Endothelial cell of umbilical vein (primary cell): Measurements from ENCODE around the gene DNAJC30. TPM values are rescaled to one million over a fixed set of nuclear protein-coding genes. Genes with fewer than 3 reads are reported as not detected.

Source experiments
- BruUV-seq: library from RNA; stranded (reverse); fragments of 400-500 nt; replicated peaks from 2 replicates; lab custom pipeline; 2021; lab: Mats Ljungman, UMichigan
- CTCF ChIA-PET: fragments of 300-600, 350-600 bp; sonication (Branson Sonifier 250); formaldehyde crosslinking; loops from one replicate; lab custom pipeline; 2021; ENCODE audit warnings: antibody characterized with exemption, inconsistent platforms; lab: Charles Lee
- POLR2A ChIA-PET: fragments of 300-600, 350-600 bp; sonication (Branson Sonifier 250); formaldehyde crosslinking; loops from one replicate; lab custom pipeline; 2021; ENCODE audit warnings: antibody characterized with exemption, inconsistent platforms; lab: Charles Lee
- DNase-seq: peaks from one replicate; pipeline ENCODE4 v3.0.0-alpha.2; 2011; ENCODE audit warnings: low read depth, low spot score
- FAIRE-seq: peaks from 2 replicates; lab custom pipeline; 2011; peaks lifted over from hg19 to GRCh38; lab: Jason Lieb, UNC
- H2AFZ ChIP-seq: 2 replicates; pipeline ENCODE4 v1.6.0; 2012; ENCODE audit warnings: low read depth, low read length, control low read depth, inconsistent platforms
- H3K27ac ChIP-seq: 2 replicates; pipeline ENCODE4 v1.5.1; 2011; ENCODE audit warnings: low read depth, mild to moderate bottlenecking, control low read depth, low read length, moderate library complexity; ENCODE audit not compliant: insufficient read depth
- H3K27me3 ChIP-seq, 2 experiments: 2 replicates each; pipeline versions ENCODE4 v1.6.0 to v1.6.1; 2011; ENCODE audit warnings: low read length in 2 of 2, mixed read lengths in 1 of 2; ENCODE audit not compliant: control insufficient read depth in 2 of 2, insufficient read depth in 2 of 2
- H3K36me3 ChIP-seq, 2 experiments: 2 replicates in 1 of 2; 3 replicates in 1 of 2; pipeline ENCODE4 v1.5.1; 2011; ENCODE audit warnings: low read length in 2 of 2, mild to moderate bottlenecking in 1 of 2, moderate library complexity in 1 of 2; ENCODE audit not compliant: control insufficient read depth in 2 of 2, insufficient read depth in 2 of 2; ENCODE audit errors: extremely low read depth in 1 of 2
- H3K4me1 ChIP-seq: 3 replicates; pipeline ENCODE4 v1.5.1; 2011; ENCODE audit warnings: mild to moderate bottlenecking, low read length; ENCODE audit not compliant: control insufficient read depth, insufficient read depth; ENCODE audit errors: extremely low read depth
- H3K4me2 ChIP-seq: 2 replicates; pipeline ENCODE4 v1.6.1; 2011; ENCODE audit warnings: low read length, control low read depth, mixed read lengths; ENCODE audit not compliant: insufficient read depth
- H3K4me3 ChIP-seq, 3 experiments: fragments of 200-600 bp in 1 of 3; sonication (generic), shearing (Covaris generic) in 1 of 3; replicated peaks in 1 of 3; 2 replicates each; pipeline ENCODE4 v1.5.1; 2011 to 2016; ENCODE audit warnings: control low read depth in 3 of 3, low read length in 3 of 3, mild to moderate bottlenecking in 2 of 3, inconsistent platforms in 1 of 3, low read depth in 1 of 3, moderate library complexity in 1 of 3; ENCODE audit not compliant: insufficient read depth in 1 of 3
- H3K79me2 ChIP-seq: 2 replicates; pipeline ENCODE4 v1.6.0; 2012; ENCODE audit warnings: low read length, inconsistent platforms; ENCODE audit not compliant: control insufficient read depth, insufficient read depth
- H3K9ac ChIP-seq: replicated peaks from 2 replicates; pipeline ENCODE3; 2011; ENCODE audit warnings: low read length, control low read depth; ENCODE audit not compliant: insufficient read depth; ENCODE audit errors: extremely low read depth
- H3K9me1 ChIP-seq: replicated peaks from 3 replicates; pipeline ENCODE4 v1.6.0; 2011; ENCODE audit warnings: mild to moderate bottlenecking, low read length; ENCODE audit not compliant: control insufficient read depth, insufficient read depth; ENCODE audit errors: extremely low read depth
- H3K9me3 ChIP-seq: replicated peaks from 2 replicates; pipeline ENCODE4 v1.5.1; 2012; ENCODE audit warnings: low read length, inconsistent platforms; ENCODE audit not compliant: control insufficient read depth, insufficient read depth
- H4K20me1 ChIP-seq: replicated peaks from 2 replicates; pipeline ENCODE3; 2011; ENCODE audit warnings: mild to moderate bottlenecking, low read length; ENCODE audit not compliant: control insufficient read depth, insufficient read depth; ENCODE audit errors: extremely low read depth
- EZH2 ChIP-seq: IDR thresholded peaks from 2 replicates; pipeline ENCODE4 v1.6.1; 2012; ENCODE audit warnings: borderline replicate concordance, low read depth, mild to moderate bottlenecking, moderate library complexity, low read length, inconsistent platforms; ENCODE audit not compliant: severe bottlenecking
- FOS ChIP-seq: IDR thresholded peaks from 2 replicates; pipeline ENCODE4 v1.6.1; 2011; ENCODE audit warnings: mild to moderate bottlenecking, low read length, moderate library complexity, borderline replicate concordance; ENCODE audit not compliant: insufficient read depth
- GATA2 ChIP-seq: IDR thresholded peaks from 2 replicates; pipeline ENCODE4 v1.7.0; 2011; ENCODE audit warnings: low read depth, mild to moderate bottlenecking, moderate library complexity, mixed read lengths, low read length; ENCODE audit not compliant: insufficient read length, insufficient read depth
- JUN ChIP-seq: IDR thresholded peaks from 2 replicates; pipeline ENCODE4 v1.6.1; 2011; ENCODE audit warnings: borderline replicate concordance, low read depth; ENCODE audit not compliant: insufficient read length, insufficient read depth
- MYC ChIP-seq: IDR thresholded peaks from one replicate; pipeline ENCODE4 v1.6.1; 2011; ENCODE audit warnings: mild to moderate bottlenecking, low read depth, low read length
- POLR2A ChIP-seq: IDR thresholded peaks from 2 replicates; pipeline ENCODE4 v1.6.1; 2012; ENCODE audit warnings: low read depth, mild to moderate bottlenecking, control low read depth, low read length
- POLR2AphosphoS5 ChIP-seq: IDR thresholded peaks from 2 replicates; pipeline ENCODE4 v1.6.1; 2012; ENCODE audit warnings: low read depth, mild to moderate bottlenecking, control low read depth, low read length, moderate library complexity; ENCODE audit not compliant: insufficient read depth
- dilution Hi-C: fragments of 300-500 bp; cut with MboI; formaldehyde crosslinking; loops from one replicate; pipeline ENCODE4 v1.15.0; 2019; ENCODE audit warnings: low sequenced_read_pairs; ENCODE audit not compliant: extremely low pct_ligation_motif_present
- intact Hi-C: fragments of 100-400 bp; cut with micrococcal nuclease; formaldehyde crosslinking; loops from one replicate; pipeline ENCODE4 v1.10.0; 2022
- polyA plus RNA-seq, 4 experiments: library from polyadenylated mRNA; depleted of rRNA in 3 of 4; stranded (reverse) in 3 of 4; unstranded in 1 of 4; fragments of >200 nt; gene quantifications; 2 replicates each; pipeline versions ENCODE4 v1.2.1 to v1.2.3, GENCODE V29; 2011 to 2012; ENCODE audit warnings: missing spikeins in 1 of 4
- total RNA-seq: library from RNA; stranded (reverse); gene quantifications from 2 replicates; pipeline ENCODE4 v1.2.3, GENCODE V29; 2021
- TF ChIP-seq, protein P1 (sequence below): IDR thresholded peaks from 2 replicates; pipeline ENCODE4 v1.6.1; 2011; ENCODE audit not compliant: insufficient read depth, insufficient read length
- TF ChIP-seq, protein P2 (sequence below), 2 donors: IDR thresholded peaks; 1 replicate in 1 of 2; 2 replicates in 1 of 2; pipeline ENCODE4 v1.5.1; 2011; ENCODE audit warnings: low read length in 2 of 2, mild to moderate bottlenecking in 2 of 2, moderate library complexity in 2 of 2, control low read depth in 1 of 2, inconsistent platforms in 1 of 2, low read depth in 1 of 2; ENCODE audit not compliant: insufficient read depth in 1 of 2; ENCODE audit errors: extremely low read depth in 1 of 2

Gene DNAJC30
- total and polyA plus RNA-seq, 2 donors (not counting 3 experiments of a cell fraction or from before 2014, with no cell fraction given), result 10.6 to 11.9 TPM

DNA sequence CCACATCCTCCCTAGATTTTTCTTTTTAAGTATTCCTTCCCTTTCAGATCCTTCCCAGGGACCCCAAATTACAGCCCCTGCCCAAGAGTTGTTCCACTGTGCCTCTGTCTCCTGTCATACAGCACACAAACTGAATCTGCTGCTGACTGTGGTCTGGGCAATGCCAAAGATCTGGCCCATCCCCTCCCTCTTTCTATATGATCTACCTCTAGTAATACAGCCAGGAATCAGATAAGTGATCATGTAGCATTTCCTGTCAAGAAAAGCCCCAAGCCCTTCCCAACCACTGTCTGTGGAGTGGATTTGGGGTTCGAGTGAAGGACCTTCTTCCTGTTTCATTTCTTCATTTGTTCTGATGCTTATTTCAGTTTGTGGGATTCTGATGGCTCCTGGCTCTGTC, 29.5 kb upstream of the DNAJC30 start:
- DNase-seq, result no peak
- H3K36me3 ChIP-seq, result no peaks in the 10 kb centered on the region
- intact Hi-C loops, result no loop called here
- dilution Hi-C loops, result no loop called here
- ChIA-PET POLR2A (no interaction called here), CTCF (interaction anchor here (1.0 kb wide), 1 partner anchor 105 kb away, joined by 3 read pairs; no protein-coding TSS in a partner anchor)
- peaks cover 76% of the 10 kb centered on the region for H3K79me2 ChIP-seq
- no peaks in the 10 kb centered on the region for H3K9me3 ChIP-seq
- H2AFZ ChIP-seq, result no peak overlapping the region
- no TSS peak for BruUV-seq
- no peak overlapping the region for H3K4me2 ChIP-seq
- TF ChIP-seq POLR2AphosphoS5, result no peak
- TF ChIP-seq POLR2A, result no peak
- TF ChIP-seq, protein P1, sequence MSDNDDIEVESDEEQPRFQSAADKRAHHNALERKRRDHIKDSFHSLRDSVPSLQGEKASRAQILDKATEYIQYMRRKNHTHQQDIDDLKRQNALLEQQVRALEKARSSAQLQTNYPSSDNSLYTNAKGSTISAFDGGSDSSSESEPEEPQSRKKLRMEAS, result no peak
- no peak for TF ChIP-seq EZH2
- no peak for TF ChIP-seq FOS
- TF ChIP-seq JUN, result no peak
- TF ChIP-seq, protein P2, sequence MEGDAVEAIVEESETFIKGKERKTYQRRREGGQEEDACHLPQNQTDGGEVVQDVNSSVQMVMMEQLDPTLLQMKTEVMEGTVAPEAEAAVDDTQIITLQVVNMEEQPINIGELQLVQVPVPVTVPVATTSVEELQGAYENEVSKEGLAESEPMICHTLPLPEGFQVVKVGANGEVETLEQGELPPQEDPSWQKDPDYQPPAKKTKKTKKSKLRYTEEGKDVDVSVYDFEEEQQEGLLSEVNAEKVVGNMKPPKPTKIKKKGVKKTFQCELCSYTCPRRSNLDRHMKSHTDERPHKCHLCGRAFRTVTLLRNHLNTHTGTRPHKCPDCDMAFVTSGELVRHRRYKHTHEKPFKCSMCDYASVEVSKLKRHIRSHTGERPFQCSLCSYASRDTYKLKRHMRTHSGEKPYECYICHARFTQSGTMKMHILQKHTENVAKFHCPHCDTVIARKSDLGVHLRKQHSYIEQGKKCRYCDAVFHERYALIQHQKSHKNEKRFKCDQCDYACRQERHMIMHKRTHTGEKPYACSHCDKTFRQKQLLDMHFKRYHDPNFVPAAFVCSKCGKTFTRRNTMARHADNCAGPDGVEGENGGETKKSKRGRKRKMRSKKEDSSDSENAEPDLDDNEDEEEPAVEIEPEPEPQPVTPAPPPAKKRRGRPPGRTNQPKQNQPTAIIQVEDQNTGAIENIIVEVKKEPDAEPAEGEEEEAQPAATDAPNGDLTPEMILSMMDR (IDR thresholded peaks at IDR 0.05; ENCODE audit: extremely low read depth in 1 of 2, insufficient read depth in 1 of 2, low read depth in 1 of 2, low read length in 2 of 2), result no peak
- TF ChIP-seq MYC, result no peak
- TF ChIP-seq GATA2, result no peak
- H4K20me1 ChIP-seq, result no peaks in the 10 kb centered on the region
- no peak for FAIRE-seq
- H3K9ac ChIP-seq, result no peak overlapping the region
- no peak overlapping the region for H3K27ac ChIP-seq
- H3K9me1 ChIP-seq, result no peaks in the 10 kb centered on the region
- no peak overlapping the region for H3K4me3 ChIP-seq
- no peaks in the 10 kb centered on the region for H3K27me3 ChIP-seq
- peaks cover 26% of the 10 kb centered on the region for H3K4me1 ChIP-seq
